WERI-Rb-1 (cell line): Measurements from ENCODE around the gene BMAL1.
A peak's percentile ranks its signal among the peaks of the same experiment; 100 is the strongest.

Source experiments
- DNase-seq: peaks from one replicate; pipeline ENCODE4 v3.0.0-alpha.2; 2020
- H3K27ac ChIP-seq: fragments of 250-450 bp; sonication (Bioruptor Pico); 2 replicates; pipeline ENCODE4 v1.5.1; 2020; ENCODE audit warnings: mild to moderate bottlenecking, moderate library complexity
- H3K27me3 ChIP-seq: fragments of 250-450 bp; sonication (Bioruptor Pico); 2 replicates; pipeline ENCODE4 v1.5.1; 2021; ENCODE audit warnings: mild to moderate bottlenecking, low read depth, moderate library complexity; ENCODE audit not compliant: insufficient read depth, severe bottlenecking
- H3K36me3 ChIP-seq: fragments of 250-450 bp; sonication (Bioruptor Pico); 2 replicates; pipeline ENCODE4 v1.5.1; 2020; ENCODE audit warnings: mild to moderate bottlenecking, moderate library complexity
- H3K4me3 ChIP-seq: 2 replicates; pipeline ENCODE4 v1.5.1; 2011; ENCODE audit warnings: low read depth, mild to moderate bottlenecking, control low read depth, low read length
- H3K9me3 ChIP-seq: fragments of 250-450 bp; sonication (Bioruptor Pico); 2 replicates; pipeline ENCODE4 v1.5.1; 2021; ENCODE audit warnings: mild to moderate bottlenecking, moderate library complexity; ENCODE audit not compliant: severe bottlenecking
- CTCF ChIP-seq: IDR thresholded peaks from 2 replicates; pipeline ENCODE4 v1.5.1; 2011; ENCODE audit warnings: low read depth, mild to moderate bottlenecking, control low read depth, inconsistent platforms, low read length

Gene BMAL1

GRCh38 chr11:13329670-13330356 is 52.2 kb downstream of the BMAL1 start:
- Histone ChIP-seq H3K27me3 (no peaks in the 10 kb centered on the region), H3K36me3 (no peaks in the 10 kb centered on the region), H3K4me3 (no peak overlapping the region)

GRCh38 chr11:13332124-13332523 is 54.5 kb downstream of the BMAL1 start:
- H3K27ac ChIP-seq = no peak overlapping the region
- no peaks in the 10 kb centered on the region for H3K36me3 ChIP-seq
- H3K9me3 ChIP-seq = no peaks in the 10 kb centered on the region
- no peak for TF ChIP-seq CTCF
- DNase-seq = no peak
- H3K27me3 ChIP-seq = no peaks in the 10 kb centered on the region
- H3K4me3 ChIP-seq = no peak overlapping the region

More at GRCh38 chr11:13329670-13330356, 52.2 kb downstream of the BMAL1 start:
- no peaks in the 10 kb centered on the region for H3K9me3 ChIP-seq
- peak overlapping the region; percentile 32; the same call in 1 of the 2 replicates for H3K27ac ChIP-seq
- TF ChIP-seq CTCF = no peak
- peak; percentile 52 for DNase-seq

- no peak for DNase-seq
Measured at GRCh38 chr11:13333456-13333957, 55.9 kb downstream of the BMAL1 start.

GRCh38 chr11:13334034-13334786 is 56.6 kb downstream of the BMAL1 start:
- no peaks in the 10 kb centered on the region for H3K27me3 ChIP-seq
- no peak overlapping the region for H3K27ac ChIP-seq
- H3K9me3 ChIP-seq = no peaks in the 10 kb centered on the region
- H3K4me3 ChIP-seq = no peak overlapping the region
- no peak for TF ChIP-seq CTCF
- no peaks in the 10 kb centered on the region for H3K36me3 ChIP-seq
- no peak for DNase-seq

More at GRCh38 chr11:13333456-13333957, 55.9 kb downstream of the BMAL1 start:
- no peaks in the 10 kb centered on the region for H3K9me3 ChIP-seq
- no peak for TF ChIP-seq CTCF
- no peaks in the 10 kb centered on the region for H3K27me3 ChIP-seq
- no peaks in the 10 kb centered on the region for H3K36me3 ChIP-seq
- H3K27ac ChIP-seq = no peak overlapping the region
- no peak overlapping the region for H3K4me3 ChIP-seq

GRCh38 chr11:13335319-13335718 is 57.7 kb downstream of the BMAL1 start:
- Histone ChIP-seq H3K4me3 (no peak overlapping the region), H3K27me3 (no peaks in the 10 kb centered on the region), H3K9me3 (no peaks in the 10 kb centered on the region), H3K36me3 (no peaks in the 10 kb centered on the region), H3K27ac (no peak overlapping the region)
- peak; percentile 74 for TF ChIP-seq CTCF
- DNase-seq = peak; percentile 63
